Hepatocyte (in vitro differentiated cells): ENCODE results near the gene LRCH1.

ENCODE experiments used
- EZH2 ChIP-seq: fragments of 200-600 bp; sonication (generic); IDR thresholded peaks from 2 replicates; pipeline ENCODE4 v1.6.1; 2016; ENCODE audit warnings: antibody characterized with exemption, mild to moderate bottlenecking, borderline replicate concordance
- EZH2phosphoT487 ChIP-seq: fragments of 200-600 bp; sonication (generic); IDR thresholded peaks from one replicate; pipeline ENCODE4 v1.6.1; 2018; ENCODE audit warnings: antibody characterized with exemption, mild to moderate bottlenecking, low read depth, moderate library complexity; ENCODE audit not compliant: unreplicated experiment, severe bottlenecking
- TF ChIP-seq, protein P1 (sequence below): fragments of 200-600 bp; sonication (generic); IDR thresholded peaks from 2 replicates; pipeline ENCODE4 v1.5.1; 2016; ENCODE audit warnings: antibody characterized with exemption, mild to moderate bottlenecking; ENCODE audit not compliant: poor library complexity

- TF ChIP-seq, protein P1, sequence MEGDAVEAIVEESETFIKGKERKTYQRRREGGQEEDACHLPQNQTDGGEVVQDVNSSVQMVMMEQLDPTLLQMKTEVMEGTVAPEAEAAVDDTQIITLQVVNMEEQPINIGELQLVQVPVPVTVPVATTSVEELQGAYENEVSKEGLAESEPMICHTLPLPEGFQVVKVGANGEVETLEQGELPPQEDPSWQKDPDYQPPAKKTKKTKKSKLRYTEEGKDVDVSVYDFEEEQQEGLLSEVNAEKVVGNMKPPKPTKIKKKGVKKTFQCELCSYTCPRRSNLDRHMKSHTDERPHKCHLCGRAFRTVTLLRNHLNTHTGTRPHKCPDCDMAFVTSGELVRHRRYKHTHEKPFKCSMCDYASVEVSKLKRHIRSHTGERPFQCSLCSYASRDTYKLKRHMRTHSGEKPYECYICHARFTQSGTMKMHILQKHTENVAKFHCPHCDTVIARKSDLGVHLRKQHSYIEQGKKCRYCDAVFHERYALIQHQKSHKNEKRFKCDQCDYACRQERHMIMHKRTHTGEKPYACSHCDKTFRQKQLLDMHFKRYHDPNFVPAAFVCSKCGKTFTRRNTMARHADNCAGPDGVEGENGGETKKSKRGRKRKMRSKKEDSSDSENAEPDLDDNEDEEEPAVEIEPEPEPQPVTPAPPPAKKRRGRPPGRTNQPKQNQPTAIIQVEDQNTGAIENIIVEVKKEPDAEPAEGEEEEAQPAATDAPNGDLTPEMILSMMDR, result no peak
- TF ChIP-seq EZH2 (no peak), EZH2phosphoT487 (no peak)
Observed at GRCh38 chr13:46801858-46802257, 248.9 kb downstream of the LRCH1 start.
